Measurements from ENCODE around the gene NMT1.

Gene NMT1

GRCh38 chr17:45060797-45061605 is at the start of gene NMT1:
TSS of gene NMT1 (plus strand) at chr17:45061317. CDS start at chr17:45061330, 13 bp downstream.
- DNase-seq, result peak; percentile 98 to 99

- no peak for DNase-seq
Observed at GRCh38 chr17:45011767-45012166, 49.4 kb upstream of the NMT1 start.

GRCh38 chr17:45013021-45013997 is 47.8 kb upstream of the NMT1 start:
- no peak for DNase-seq

DNA sequence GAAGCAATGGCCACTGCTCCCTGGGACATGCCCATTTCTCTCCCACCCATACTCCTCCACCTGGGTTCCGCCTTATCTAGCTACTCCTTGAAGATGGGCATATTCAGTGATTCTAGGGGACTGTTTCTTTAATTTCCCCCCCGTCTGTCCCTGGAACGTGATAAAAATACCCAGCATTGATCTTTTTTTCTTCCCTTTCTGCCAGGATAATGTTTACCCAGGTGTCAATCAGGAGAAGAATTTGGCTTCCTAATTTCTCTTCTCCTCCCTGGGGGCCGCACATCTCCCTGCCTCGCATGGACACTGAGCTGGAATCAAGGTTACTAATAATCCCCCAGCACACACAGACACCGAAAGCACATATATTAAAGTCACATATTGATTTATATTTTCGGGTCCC is 44.9 kb upstream of the NMT1 start:
- no peak for DNase-seq

- DNase-seq, result no peak
Observed at GRCh38 chr17:45016823-45017222, 44.3 kb upstream of the NMT1 start.

- DNase-seq, result no peak
Observed at GRCh38 chr17:45018514-45018847, 42.6 kb upstream of the NMT1 start.

- DNase-seq, result peak; percentile 22 to 26
Observed at GRCh38 chr17:45018848-45019711, 42.0 kb upstream of the NMT1 start.

DNA sequence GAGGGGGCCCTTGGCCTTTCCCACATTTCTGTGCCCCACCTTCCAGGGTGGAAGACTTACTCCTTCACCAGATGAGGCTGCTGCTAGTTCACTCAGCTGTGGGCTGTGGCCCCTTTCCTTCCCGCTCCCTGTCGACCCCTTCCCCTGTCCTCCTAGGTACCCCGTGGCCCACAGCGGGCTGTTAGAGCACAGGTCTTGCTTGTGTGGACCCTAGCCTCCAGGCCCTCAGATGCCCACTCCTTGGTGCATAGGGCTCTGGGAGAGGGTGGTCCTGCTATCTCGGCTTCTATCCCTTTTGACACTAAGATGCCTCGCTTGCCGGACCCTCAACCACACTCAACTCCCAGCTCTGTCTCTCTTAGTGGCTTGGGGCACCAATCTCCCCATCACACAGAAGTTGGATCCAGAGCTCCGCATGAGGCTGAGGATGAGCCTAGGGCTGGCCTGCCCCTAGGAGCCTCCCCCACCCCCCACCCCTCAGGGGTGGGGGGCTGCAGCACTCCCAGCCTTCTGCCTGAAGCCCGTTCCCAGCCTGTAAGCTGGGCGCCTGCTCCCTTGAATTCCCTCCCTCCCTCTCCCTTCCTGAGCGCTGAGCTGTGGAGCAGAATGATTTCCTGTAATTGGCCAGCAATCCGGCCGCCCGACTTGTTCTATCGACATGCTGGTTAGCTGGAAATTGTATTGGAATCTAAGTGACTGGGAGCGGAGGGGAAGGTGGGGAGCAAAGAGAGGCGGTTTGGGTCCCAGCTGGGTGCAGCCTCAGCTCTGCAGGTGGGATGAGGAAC is 40.6 kb upstream of the NMT1 start:
- no peak for DNase-seq

DNA sequence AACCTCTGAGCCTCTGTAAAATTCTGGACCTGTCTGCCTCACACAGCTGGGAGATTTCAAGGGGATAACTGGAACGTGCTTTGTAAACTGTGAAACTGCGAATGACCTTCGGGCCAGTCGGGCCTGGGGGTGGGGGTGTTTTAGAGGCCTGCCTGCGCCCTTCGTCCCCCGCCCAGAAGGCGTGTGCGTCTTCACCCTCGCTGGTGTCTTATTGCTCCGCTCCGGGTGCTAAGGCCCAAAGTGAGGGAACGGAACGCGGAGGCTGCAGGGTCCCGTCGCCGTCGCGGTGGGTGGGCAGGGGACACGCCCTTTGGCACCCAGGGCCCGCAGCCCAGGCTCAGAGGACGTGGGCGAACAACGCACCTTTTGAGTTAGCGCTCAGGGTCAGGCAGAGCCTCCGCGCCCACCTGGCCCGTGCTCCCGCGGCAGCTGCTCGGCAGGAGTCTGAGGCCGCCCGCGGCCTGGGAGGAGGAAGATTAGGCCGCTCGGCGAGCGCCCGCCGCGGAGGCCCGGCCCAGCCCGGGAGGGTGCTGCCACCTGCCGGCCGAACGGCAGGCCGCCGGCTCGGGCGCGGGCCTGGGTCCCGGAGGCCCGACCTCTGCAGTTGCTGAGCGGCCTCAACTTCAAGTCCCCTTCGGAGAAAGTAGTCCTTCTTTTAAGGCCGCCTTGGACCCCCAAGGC is 39.4 kb upstream of the NMT1 start:
- peak; percentile 59 to 64 for DNase-seq

- no peak for DNase-seq
Observed at GRCh38 chr17:45022288-45022648, 38.8 kb upstream of the NMT1 start.

DNA sequence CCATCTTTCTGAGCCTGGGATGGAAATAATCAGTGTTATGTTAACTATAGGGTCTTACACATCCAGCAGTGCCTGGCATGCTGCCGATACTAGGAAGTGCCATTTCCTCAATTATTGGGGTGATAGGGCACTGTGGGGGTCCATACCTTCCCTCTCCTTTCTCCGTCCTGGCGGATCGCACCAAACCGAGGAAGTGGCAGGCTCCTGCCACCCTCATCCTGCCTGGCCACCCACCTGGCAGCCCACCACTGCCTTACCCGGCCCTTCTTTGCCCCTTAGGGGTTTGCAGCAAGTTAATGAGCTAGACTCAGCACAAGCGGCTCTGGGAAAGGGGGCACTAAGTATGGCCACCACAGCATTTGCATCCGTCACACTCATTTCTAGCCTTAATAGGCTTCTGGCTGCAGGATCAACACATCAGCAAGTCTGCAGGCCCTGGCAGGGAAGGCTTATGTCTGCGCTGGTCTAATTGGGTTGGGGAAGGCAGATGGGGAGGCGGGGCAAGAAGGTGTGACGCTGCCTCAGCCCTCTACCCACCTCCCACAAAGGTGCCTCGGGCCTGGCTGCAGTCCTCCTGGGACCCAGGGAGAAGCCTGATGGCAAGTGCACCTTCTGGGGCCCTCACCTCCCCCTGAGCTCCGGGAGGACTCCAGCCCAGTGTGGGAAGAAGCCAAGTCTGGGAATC is 38.3 kb upstream of the NMT1 start:
- no peak for DNase-seq

DNA sequence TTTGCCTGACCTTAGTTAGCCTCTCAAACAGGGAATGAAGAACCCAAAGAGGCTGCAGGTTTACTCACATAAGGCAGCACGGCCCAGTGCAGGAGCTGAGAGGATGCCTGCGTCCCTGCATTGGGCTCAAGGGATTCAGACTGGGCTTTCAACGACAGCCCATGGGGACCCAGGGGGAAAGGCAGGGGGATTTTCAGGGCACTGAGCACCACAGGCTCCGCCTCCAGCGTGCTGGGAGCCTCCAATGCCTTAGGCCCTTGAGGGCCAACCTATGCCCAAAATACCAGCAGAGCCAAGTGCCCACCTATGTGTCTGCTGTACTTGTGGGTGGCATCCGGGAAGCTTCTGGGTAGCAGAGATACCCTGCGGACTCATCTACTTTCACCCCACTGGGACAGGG is 32.0 kb upstream of the NMT1 start:
- DNase-seq, result no peak

- no peak for DNase-seq
Observed at GRCh38 chr17:45029758-45030423, 31.2 kb upstream of the NMT1 start.

- no peak for DNase-seq
Observed at GRCh38 chr17:45030733-45031132, 30.4 kb upstream of the NMT1 start.

GRCh38 chr17:45031231-45032173 is 29.6 kb upstream of the NMT1 start:
- DNase-seq, result no peak

DNA sequence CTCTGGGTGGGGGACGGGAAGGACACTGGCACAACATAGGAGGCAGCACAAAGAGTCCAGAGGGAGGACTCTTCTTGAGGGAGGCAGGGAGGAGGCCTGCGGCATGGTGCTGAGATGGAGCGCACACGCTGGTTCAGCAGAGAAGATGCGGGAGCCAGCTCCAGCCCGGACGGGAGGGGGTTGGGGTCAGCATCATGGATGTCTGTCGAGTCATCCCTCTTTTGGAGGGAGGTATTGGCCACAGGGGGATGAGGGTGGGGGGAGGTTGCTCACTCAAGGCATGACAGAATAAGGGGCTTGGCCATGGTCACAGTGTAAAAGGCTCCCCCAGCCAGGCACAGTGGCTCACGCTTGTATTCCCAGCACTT is 29.0 kb upstream of the NMT1 start:
- DNase-seq, result no peak

GRCh38 chr17:45034599-45034998 is 26.5 kb upstream of the NMT1 start:
- DNase-seq, result no peak

- no peak for DNase-seq
Observed at GRCh38 chr17:45035848-45036247, 25.3 kb upstream of the NMT1 start.

GRCh38 chr17:45036691-45037090 is 24.4 kb upstream of the NMT1 start:
- no peak for DNase-seq
